ENCODE measurements around the gene GBF1.

- TF ChIP-seq, protein P1, sequence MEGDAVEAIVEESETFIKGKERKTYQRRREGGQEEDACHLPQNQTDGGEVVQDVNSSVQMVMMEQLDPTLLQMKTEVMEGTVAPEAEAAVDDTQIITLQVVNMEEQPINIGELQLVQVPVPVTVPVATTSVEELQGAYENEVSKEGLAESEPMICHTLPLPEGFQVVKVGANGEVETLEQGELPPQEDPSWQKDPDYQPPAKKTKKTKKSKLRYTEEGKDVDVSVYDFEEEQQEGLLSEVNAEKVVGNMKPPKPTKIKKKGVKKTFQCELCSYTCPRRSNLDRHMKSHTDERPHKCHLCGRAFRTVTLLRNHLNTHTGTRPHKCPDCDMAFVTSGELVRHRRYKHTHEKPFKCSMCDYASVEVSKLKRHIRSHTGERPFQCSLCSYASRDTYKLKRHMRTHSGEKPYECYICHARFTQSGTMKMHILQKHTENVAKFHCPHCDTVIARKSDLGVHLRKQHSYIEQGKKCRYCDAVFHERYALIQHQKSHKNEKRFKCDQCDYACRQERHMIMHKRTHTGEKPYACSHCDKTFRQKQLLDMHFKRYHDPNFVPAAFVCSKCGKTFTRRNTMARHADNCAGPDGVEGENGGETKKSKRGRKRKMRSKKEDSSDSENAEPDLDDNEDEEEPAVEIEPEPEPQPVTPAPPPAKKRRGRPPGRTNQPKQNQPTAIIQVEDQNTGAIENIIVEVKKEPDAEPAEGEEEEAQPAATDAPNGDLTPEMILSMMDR (IDR thresholded peaks at IDR 0.05): no peak
- TF ChIP-seq POLR2A (IDR thresholded peaks at IDR 0.05): no peak
Measured at GRCh38 chr10:102416283-102416682, 171.0 kb downstream of the GBF1 start.

All from body of pancreas (tissue), 4 donors.